GM19351 (cell line): ENCODE measurements around the gene DMD.
"Not testable (repeated sequence)": the region's sequence is repeated elsewhere in the genome, so short reads cannot be mapped to it uniquely, and the experiment has no call there.

Experiments
- ATAC-seq: cut with Tn5 transposase; IDR thresholded peaks from one replicate; pipeline ENCODE4 v1.9.1; 2021; ENCODE audit warnings: mild to moderate bottlenecking, moderate library complexity; ENCODE audit not compliant: unreplicated experiment

Gene DMD

GRCh38 chrX:32644476-32645245 is 566.7 kb downstream of the DMD start:
- ATAC-seq, result no peak

GRCh38 chrX:32642283-32642682 is 569.1 kb downstream of the DMD start:
- no peak for ATAC-seq

- no peak for ATAC-seq
Observed at GRCh38 chrX:32618154-32618553, 593.2 kb downstream of the DMD start.

- ATAC-seq, result no peak
Observed at GRCh38 chrX:32614707-32615106, 596.6 kb downstream of the DMD start.

GRCh38 chrX:32599156-32599555 is 612.2 kb downstream of the DMD start:
- ATAC-seq, result no peak

- ATAC-seq, result no peak
Observed at GRCh38 chrX:32598707-32599106, 612.6 kb downstream of the DMD start.

- ATAC-seq, result no peak
Observed at GRCh38 chrX:32597777-32598176, 613.6 kb downstream of the DMD start.

GRCh38 chrX:32592786-32593185 is 618.6 kb downstream of the DMD start:
- ATAC-seq, result no peak

GRCh38 chrX:32591589-32591988 is 619.8 kb downstream of the DMD start:
- no peak for ATAC-seq

GRCh38 chrX:32582729-32583128 is 628.6 kb downstream of the DMD start:
- no peak for ATAC-seq

GRCh38 chrX:32576885-32577284 is 634.5 kb downstream of the DMD start:
- no peak for ATAC-seq

GRCh38 chrX:32572644-32573043 is 638.7 kb downstream of the DMD start:
- ATAC-seq, result no peak

- ATAC-seq, result no peak
Observed at GRCh38 chrX:32571579-32571978, 639.8 kb downstream of the DMD start.

GRCh38 chrX:32562261-32562660 is 649.1 kb downstream of the DMD start:
- ATAC-seq, result no peak

- ATAC-seq, result no peak
Observed at GRCh38 chrX:32545101-32545500, 666.2 kb downstream of the DMD start.

- ATAC-seq, result no peak
Observed at GRCh38 chrX:32538554-32538953, 672.8 kb downstream of the DMD start.

- ATAC-seq, result peak; percentile 66
Observed at GRCh38 chrX:32533848-32534247, 677.5 kb downstream of the DMD start.

GRCh38 chrX:32532262-32532661 is 679.1 kb downstream of the DMD start:
- no peak for ATAC-seq

GRCh38 chrX:32530802-32531403 is 680.4 kb downstream of the DMD start:
- ATAC-seq, result peak; percentile 60

- ATAC-seq, result not testable (repeated sequence)
Observed at GRCh38 chrX:32528451-32528850, 682.9 kb downstream of the DMD start.

- ATAC-seq, result no peak
Observed at GRCh38 chrX:32525234-32525633, 686.1 kb downstream of the DMD start.

- ATAC-seq, result no peak
Observed at GRCh38 chrX:32524385-32524784, 687.0 kb downstream of the DMD start.

GRCh38 chrX:32520789-32521188 is 690.6 kb downstream of the DMD start:
- ATAC-seq, result peak; percentile 57
